Measurements from ENCODE around the gene SDC3. TPM values are rescaled to one million over a fixed set of nuclear protein-coding genes. Genes with fewer than 3 reads are reported as not detected.

SDC3 gene, protein sequence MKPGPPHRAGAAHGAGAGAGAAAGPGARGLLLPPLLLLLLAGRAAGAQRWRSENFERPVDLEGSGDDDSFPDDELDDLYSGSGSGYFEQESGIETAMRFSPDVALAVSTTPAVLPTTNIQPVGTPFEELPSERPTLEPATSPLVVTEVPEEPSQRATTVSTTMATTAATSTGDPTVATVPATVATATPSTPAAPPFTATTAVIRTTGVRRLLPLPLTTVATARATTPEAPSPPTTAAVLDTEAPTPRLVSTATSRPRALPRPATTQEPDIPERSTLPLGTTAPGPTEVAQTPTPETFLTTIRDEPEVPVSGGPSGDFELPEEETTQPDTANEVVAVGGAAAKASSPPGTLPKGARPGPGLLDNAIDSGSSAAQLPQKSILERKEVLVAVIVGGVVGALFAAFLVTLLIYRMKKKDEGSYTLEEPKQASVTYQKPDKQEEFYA
- 43.4 and 47.8 TPM in 2 replicates for total RNA-seq

GRCh38 chr1:30908696-30909364 lies at the start of gene SDC3:
Gene SDC3, minus strand, starts transcription at chr1:30908758. Its CDS starts 172 bp downstream, at chr1:30908586.

Other genes starting within 250 kb of the SDC3 start
- gene MATN1, start 185.2 kb downstream of the SDC3 start, total RNA-seq = 0.09 TPM in 1 of 2 replicates, not detected in the other
- gene LAPTM5, start 151.0 kb downstream of the SDC3 start, total RNA-seq = 34.4 and 54.1 TPM in 2 replicates
- gene PUM1, start 157.0 kb upstream of the SDC3 start, total RNA-seq = 68.2 and 68.3 TPM in 2 replicates